ENCODE measurements around the gene HOXC13.

DNA sequence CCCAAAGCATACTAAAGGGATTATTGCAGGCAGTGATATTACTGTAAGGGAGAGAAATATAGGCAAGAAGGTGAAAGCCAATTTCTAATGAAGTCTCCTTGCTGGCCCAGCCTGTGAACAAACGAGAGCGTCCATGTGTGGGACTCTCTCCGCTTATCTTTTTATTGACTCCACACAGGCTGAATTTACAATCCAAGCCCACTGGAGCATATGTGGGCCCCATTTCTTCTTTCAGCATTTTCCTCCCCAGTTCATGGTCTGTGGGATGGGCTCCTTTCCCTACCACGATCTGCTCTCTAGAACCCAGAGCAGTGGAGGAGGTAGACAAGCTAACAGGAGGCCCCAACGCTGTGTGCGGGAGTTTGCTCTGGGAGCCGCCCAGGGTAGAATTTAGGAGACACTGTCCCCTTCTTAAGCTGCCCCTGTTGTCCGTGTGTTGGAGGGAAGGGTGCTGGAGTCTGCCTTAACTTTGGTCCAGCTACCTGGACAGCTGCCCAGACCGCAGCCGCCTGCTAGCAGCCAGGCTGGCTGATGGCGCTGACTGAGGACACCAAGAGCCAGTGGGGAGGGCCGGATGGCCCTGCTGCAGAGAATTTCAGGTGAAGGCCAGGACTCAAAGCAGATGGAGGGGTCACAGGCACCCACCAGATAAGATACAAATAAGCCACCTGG is 31.1 kb downstream of the HOXC13 start:
- TF ChIP-seq POLR2A (IDR thresholded peaks at IDR 0.05) (no peak), POLR2AphosphoS5 (IDR thresholded peaks at IDR 0.05; ENCODE audit: insufficient read depth in 1 of 2, low read depth in 1 of 2) (no peak)
